OCI-LY7 (cell line): ENCODE data around the gene PTPRN.

Experiments
- EZH2phosphoT487 ChIP-seq: fragments of 200-600 bp; sonication (generic); IDR thresholded peaks from 2 replicates; pipeline ENCODE4 v1.6.1; 2018; ENCODE audit warnings: low read depth, borderline replicate concordance, mild to moderate bottlenecking, mixed run types, antibody characterized with exemption, low read length, moderate library complexity, mixed read lengths
- TF ChIP-seq, protein P1 (sequence below): fragments of 200-600 bp; sonication (generic); conservative IDR thresholded peaks from 2 replicates; pipeline ENCODE4 v1.5.1; 2014; ENCODE audit warnings: mild to moderate bottlenecking, antibody characterized with exemption, low read length, moderate library complexity, mixed read lengths

DNA sequence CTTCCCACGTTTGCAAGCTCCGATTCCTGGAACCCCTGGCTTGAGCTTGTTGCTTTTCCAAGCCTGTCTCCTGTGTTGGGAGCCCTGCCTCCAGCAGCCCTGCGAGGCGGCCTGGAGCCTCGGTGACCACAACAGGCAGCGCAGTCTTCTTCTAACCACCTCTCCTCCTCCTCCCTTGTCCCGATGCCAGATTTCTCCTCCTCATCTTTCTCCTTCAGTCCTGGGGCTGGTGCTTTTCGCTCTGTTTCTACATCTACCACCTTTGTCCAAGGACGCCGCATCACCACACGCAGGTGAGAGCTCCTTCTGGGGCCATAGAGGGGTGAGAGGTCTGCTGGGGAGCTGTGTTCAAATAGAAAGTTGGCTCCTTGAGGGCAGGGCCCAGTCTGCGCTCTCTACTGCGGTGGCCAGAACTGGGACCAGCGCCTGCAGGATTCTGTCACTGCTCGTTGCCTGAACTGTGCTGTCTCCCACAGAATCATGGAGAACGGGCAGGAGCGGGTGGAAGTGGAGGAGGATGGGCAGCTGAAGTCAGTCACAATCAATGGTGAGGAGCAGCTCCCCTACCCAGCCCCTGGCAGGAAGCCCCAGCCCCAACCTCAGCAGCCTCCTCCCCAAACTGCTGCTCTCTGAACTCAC is 26.1 kb downstream of the PTPRN start:
- TF ChIP-seq, protein P1, sequence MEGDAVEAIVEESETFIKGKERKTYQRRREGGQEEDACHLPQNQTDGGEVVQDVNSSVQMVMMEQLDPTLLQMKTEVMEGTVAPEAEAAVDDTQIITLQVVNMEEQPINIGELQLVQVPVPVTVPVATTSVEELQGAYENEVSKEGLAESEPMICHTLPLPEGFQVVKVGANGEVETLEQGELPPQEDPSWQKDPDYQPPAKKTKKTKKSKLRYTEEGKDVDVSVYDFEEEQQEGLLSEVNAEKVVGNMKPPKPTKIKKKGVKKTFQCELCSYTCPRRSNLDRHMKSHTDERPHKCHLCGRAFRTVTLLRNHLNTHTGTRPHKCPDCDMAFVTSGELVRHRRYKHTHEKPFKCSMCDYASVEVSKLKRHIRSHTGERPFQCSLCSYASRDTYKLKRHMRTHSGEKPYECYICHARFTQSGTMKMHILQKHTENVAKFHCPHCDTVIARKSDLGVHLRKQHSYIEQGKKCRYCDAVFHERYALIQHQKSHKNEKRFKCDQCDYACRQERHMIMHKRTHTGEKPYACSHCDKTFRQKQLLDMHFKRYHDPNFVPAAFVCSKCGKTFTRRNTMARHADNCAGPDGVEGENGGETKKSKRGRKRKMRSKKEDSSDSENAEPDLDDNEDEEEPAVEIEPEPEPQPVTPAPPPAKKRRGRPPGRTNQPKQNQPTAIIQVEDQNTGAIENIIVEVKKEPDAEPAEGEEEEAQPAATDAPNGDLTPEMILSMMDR: no peak
- TF ChIP-seq EZH2phosphoT487: no peak
